Chondrocyte (in vitro differentiated cells): ENCODE data around the gene LPAR6. TPM values are rescaled to one million over a fixed set of nuclear protein-coding genes. Genes with fewer than 3 reads are reported as not detected.

ENCODE experiments used
- DNase-seq: peaks from one replicate; pipeline ENCODE4 v3.0.0; 2021; ENCODE audit warnings: mixed read lengths, low spot score
- H3K27ac Mint-ChIP-seq: one replicate; pipeline ENCODE4 v1.8.0; 2021; ENCODE audit warnings: mild to moderate bottlenecking, moderate library complexity, mixed read lengths; ENCODE audit not compliant: unreplicated experiment
- H3K27me3 Mint-ChIP-seq: 2 replicates; pipeline ENCODE4 v1.8.0; 2021; ENCODE audit warnings: low read depth, mixed read lengths
- H3K36me3 Mint-ChIP-seq: 2 replicates; pipeline ENCODE4 v1.8.0; 2021; ENCODE audit warnings: low read depth, mixed read lengths
- H3K4me1 Mint-ChIP-seq: 2 replicates; pipeline ENCODE4 v1.8.0; 2021; ENCODE audit warnings: low read depth, mild to moderate bottlenecking, mixed read lengths
- H3K4me3 Mint-ChIP-seq: one replicate; pipeline ENCODE4 v1.8.0; 2021; ENCODE audit warnings: mild to moderate bottlenecking, moderate library complexity, mixed read lengths; ENCODE audit not compliant: unreplicated experiment
- H3K9me3 Mint-ChIP-seq: 2 replicates; pipeline ENCODE4 v1.8.0; 2021; ENCODE audit warnings: low read depth, mixed read lengths
- total RNA-seq: library from RNA; stranded (reverse); gene quantifications from 3 replicates; pipeline ENCODE4 v1.2.1, GENCODE V29; 2021
- TF ChIP-seq, protein P1 (sequence below): fragments of 200-600 bp; sonication (generic); IDR thresholded peaks from 2 replicates; pipeline ENCODE4 v1.5.0; 2021; ENCODE audit warnings: antibody characterized with exemption, mild to moderate bottlenecking, moderate library complexity

The LPAR6 gene
- total RNA-seq, 1 donor from 2014 or later = 4.1 TPM

DNA sequence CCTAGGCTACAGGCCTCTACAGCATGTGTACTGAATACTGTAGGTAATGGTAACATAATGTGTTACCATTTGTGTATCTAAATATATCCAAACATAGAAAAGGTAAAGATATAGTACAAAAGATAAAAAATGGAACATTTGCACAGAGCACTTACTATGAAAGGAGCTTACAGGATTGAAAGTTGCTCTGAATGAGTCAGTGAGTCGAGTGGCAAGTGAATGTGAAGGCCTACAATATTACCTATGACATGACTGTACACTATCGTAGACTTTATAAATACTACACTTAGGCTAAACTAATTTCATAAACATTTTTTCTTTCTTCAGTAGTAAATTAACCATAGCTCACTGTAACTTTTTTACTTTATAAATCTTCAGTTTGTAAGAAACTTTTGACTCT is 35.1 kb downstream of the LPAR6 start:
- TF ChIP-seq, protein P1, sequence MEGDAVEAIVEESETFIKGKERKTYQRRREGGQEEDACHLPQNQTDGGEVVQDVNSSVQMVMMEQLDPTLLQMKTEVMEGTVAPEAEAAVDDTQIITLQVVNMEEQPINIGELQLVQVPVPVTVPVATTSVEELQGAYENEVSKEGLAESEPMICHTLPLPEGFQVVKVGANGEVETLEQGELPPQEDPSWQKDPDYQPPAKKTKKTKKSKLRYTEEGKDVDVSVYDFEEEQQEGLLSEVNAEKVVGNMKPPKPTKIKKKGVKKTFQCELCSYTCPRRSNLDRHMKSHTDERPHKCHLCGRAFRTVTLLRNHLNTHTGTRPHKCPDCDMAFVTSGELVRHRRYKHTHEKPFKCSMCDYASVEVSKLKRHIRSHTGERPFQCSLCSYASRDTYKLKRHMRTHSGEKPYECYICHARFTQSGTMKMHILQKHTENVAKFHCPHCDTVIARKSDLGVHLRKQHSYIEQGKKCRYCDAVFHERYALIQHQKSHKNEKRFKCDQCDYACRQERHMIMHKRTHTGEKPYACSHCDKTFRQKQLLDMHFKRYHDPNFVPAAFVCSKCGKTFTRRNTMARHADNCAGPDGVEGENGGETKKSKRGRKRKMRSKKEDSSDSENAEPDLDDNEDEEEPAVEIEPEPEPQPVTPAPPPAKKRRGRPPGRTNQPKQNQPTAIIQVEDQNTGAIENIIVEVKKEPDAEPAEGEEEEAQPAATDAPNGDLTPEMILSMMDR = no peak
- no peak for DNase-seq
- Mint-ChIP-seq H3K27me3 (no peaks in the 10 kb centered on the region), H3K4me1 (no peaks in the 10 kb centered on the region), H3K4me3 (no peak overlapping the region), H3K36me3 (peaks cover 23% of the 10 kb centered on the region), H3K27ac (no peak overlapping the region), H3K9me3 (peaks cover 5% of the 10 kb centered on the region)

DNA sequence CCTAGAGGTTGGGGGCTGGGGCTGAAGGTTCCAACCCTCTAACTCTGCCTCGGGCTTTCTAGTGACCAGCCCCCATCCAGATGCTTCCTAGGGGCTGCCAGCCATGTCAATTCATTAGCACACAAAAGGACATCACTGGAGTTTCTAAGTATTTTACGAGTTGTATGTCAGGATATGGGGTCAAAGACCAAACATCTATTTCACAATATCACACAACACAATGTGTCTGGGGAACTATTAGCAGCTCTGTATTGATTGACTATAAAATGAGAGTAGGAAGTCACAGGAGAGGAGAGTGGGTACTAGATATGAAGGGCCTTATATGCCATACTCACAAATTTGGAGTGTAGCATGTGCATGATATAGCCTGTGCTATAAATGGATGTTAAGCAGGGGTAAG is 42.1 kb downstream of the LPAR6 start:
- peaks cover 19% of the 10 kb centered on the region for H3K36me3 Mint-ChIP-seq
- TF ChIP-seq, protein P1 = no peak
- DNase-seq = no peak
- H3K4me1 Mint-ChIP-seq = no peaks in the 10 kb centered on the region
- H3K27ac Mint-ChIP-seq = no peak overlapping the region
- peaks cover 5% of the 10 kb centered on the region for H3K9me3 Mint-ChIP-seq
- no peak overlapping the region for H3K4me3 Mint-ChIP-seq
- H3K27me3 Mint-ChIP-seq = no peaks in the 10 kb centered on the region

- TF ChIP-seq, protein P1 = no peak
- no peaks in the 10 kb centered on the region for H3K27me3 Mint-ChIP-seq
- DNase-seq = no peak
- H3K4me1 Mint-ChIP-seq = no peaks in the 10 kb centered on the region
- no peak overlapping the region for H3K4me3 Mint-ChIP-seq
- H3K9me3 Mint-ChIP-seq = peaks cover 4% of the 10 kb centered on the region
- no peak overlapping the region for H3K27ac Mint-ChIP-seq
- H3K36me3 Mint-ChIP-seq = peaks cover 18% of the 10 kb centered on the region
These were observed 42.9 kb downstream of the LPAR6 start for GRCh38 chr13:48369988-48370387.

Other genes starting within 250 kb of the LPAR6 start
- gene ITM2B, start 179.9 kb downstream of the LPAR6 start, total RNA-seq = 339 to 450 TPM (median 350 TPM) in 3 replicates
- gene RB1, start 109.4 kb downstream of the LPAR6 start, total RNA-seq = 33.4 to 40.6 TPM (median 36.0 TPM) in 3 replicates
- gene RCBTB2, start 120.0 kb upstream of the LPAR6 start, total RNA-seq = 8.6 to 13.3 TPM (median 9.4 TPM) in 3 replicates
- gene CYSLTR2, start 240.8 kb upstream of the LPAR6 start, total RNA-seq = not detected in 3 replicates